ENCODE data around the gene DISC1.
"Not testable (repeated sequence)": the region's sequence is repeated elsewhere in the genome, so short reads cannot be mapped to it uniquely, and the experiment has no call there.

Gene DISC1

DNA sequence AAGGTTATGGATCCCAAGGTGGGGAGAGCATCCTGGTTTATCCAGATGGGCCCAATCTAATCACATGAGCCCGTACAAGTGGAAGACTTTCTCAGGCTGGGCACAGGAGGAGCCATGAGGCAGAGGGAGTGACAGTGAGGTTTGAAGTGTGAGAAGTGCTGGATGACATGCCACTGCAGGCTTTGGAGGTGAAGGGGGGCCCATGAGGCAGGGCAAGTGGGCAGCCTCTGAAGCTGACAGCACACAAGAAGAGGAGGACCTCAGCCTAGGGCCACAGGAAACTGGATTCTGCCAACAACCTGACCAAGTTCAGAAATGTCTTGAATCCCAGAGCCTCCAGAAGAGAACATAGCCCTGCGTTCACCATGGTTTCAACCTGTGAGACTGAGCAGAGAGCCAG, 311.6 kb downstream of the DISC1 start:
- no peak for DNase-seq

DNA sequence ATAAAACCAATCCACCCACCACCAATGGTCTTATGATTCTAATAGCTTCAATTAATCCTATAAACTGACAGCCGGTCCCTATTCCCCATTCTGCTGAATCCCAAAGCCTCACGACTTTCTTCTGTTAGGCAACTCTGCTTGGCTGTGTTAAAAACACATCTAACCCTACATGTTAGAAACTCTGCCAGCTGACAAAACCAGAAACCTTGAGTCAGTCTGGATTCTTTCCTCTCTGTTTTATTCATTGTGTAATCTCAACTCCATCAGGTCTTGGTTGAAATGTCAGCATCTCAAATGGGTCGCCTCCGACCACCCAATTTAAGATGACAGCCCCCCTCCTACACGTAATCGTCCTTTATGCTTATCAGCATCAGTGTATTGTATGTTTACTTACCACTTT, 312.1 kb downstream of the DISC1 start:
- DNase-seq, result no peak

DNA sequence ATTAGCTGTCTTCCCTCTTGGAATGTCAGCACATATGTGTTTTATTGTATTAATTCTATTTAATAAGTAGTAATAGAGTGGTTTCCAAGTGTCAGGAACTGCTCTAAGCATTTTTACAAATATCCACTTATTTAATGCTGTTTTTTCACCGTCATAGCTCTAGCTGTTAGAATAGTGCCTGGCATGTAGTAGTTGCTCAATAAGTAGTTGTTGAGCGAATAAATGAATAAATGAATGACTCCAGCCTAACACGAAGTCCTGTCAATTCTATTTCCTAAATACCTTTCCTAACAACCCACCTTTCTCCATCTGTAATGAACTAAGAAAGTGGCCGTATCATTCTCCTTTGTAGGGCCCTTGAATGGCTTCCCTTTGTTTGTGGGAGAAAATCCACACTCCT, 312.5 kb downstream of the DISC1 start:
- DNase-seq, result no peak

DNA sequence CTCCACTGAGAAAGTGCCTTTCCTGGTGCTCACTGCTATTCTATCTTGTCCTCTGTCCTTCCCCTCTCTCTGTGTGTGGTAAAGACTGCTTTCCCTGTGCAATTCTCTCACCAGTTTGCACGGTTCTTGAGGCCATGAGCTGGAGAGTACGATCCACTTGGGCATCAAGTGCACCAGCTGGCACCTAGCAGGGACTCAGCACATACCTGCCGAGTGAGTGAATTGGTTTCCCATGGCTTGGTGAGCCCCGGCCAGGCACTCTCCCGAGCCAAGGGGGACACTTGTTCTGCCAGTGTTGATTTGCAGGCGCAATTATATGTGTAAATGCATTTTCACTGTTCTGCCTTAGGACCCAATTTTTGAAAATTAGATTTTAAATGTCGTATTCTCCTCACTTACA, 313.5 kb downstream of the DISC1 start:
- DNase-seq, result no peak

DNA sequence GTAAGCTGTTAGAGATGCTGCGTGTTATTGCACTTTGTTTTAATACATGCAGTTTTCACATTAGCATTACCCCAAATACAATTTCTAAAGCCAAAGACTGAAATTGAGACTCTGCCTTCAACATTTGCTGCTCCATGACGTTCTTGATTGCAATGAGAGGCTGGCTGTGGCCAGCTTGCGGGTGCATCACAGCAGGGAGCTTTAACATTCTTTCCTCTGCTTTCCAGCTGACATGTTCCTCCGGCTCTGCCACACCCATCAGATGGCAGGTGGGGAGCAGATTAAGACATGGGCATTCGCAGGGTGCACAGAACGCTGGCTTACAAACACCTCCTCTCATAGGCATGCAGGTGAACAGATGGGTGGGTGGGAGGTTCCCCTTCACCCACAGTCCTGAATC, 314.1 kb downstream of the DISC1 start:
- DNase-seq, result no peak

GRCh38 chr1:231943084-231943483, 316.5 kb downstream of the DISC1 start:
- DNase-seq, result no peak

DNA sequence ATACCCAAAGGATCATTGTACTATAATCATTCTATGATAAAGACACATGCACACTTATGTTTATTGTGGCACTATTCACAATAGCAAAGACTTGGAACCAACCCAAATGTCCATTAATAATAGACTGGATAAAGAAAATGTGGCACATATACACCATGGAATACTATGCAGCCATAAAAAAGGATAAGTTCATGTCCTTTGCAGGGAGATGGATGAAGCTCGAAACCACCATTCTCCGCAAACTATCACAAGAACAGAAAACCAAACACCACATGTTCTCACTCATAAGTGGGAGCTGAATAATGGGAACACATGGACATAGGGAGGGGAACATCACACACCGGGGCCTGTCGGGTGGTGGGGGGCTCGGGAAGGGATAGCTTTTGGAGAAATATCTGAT, 321.5 kb downstream of the DISC1 start:
- not testable (repeated sequence) for DNase-seq

DNA sequence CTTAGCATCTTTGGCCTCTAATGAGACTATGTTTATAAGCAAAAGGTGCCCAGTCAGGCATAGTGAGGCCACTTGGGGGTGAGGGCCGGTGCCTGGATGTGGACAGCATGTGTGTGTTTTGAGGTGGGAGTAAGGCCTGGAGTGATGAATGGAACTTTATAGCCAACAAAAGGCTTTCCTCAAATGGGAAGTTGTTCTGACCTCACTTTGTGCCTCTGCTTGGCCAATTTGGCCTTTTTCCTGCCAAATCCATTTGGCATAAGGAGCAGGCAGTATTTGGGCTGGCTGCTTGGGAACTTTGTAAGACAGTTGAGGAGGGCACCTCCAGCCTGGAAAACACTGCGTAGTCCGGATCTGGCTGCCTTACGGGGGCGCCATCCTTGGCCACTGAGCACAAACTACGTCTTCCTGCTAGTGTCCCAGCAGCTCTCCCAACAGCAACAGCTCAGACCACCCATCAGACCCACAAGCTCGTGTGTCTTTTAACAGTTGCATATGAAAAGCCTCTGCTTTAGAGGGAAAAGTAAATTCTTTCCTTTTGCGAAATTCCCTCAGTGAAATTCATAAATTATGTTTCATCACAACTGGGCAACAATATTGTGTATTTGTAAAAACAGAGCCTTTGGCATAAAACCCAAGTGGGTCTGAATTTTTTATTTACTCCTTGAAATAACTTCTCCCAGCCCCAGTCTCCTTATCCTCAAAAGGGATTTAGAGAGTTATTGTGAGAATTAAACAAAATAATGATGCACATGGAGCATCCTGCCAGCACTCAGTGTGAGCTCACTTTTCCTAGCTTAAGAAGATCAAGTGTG, 322.9 kb downstream of the DISC1 start:
- no peak for DNase-seq

- DNase-seq, result no peak
Measured at GRCh38 chr1:231950331-231951128, 323.9 kb downstream of the DISC1 start.

DNA sequence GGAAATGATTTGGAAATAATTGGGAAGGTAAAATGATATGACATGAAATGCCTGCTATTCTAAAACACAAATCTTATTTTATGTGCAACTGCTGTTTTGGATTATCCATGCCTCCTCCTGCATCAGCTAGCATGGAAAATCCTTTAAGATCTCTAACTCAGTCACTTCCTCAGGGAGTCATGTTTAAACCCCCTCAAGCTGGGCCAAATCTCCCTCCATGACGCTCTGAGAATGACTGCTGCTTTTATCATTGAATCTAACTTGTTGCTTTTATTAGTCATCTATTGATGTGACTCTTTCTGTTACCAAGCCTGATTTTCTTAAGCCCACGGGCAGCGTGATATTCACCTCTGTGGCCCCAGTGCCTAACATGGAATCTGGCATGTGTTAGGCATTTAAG, 324.8 kb downstream of the DISC1 start:
- no peak for DNase-seq

DNA sequence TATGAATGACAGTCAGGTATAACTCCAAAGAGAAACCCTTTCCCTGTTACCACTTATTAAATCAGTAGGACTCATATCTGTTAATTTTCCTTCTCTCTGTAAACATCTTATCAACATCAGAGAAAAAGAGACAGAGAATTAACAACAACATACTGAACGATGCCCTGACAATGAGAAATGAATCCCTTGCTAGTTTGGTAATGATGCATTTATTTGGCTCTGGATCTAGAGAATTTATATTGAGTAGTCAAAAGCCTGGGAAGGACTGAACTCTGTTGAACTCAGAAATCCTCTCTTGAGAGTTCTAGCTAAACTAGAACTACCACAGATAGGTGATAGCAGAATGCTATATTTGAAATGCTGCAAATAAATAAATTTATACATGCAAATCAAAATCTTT, 325.6 kb downstream of the DISC1 start:
- no peak for DNase-seq

- no peak for DNase-seq
Measured at GRCh38 chr1:231953660-231954059, 327.1 kb downstream of the DISC1 start.

- DNase-seq, result no peak
Measured at GRCh38 chr1:231954751-231955150, 328.2 kb downstream of the DISC1 start.

DNA sequence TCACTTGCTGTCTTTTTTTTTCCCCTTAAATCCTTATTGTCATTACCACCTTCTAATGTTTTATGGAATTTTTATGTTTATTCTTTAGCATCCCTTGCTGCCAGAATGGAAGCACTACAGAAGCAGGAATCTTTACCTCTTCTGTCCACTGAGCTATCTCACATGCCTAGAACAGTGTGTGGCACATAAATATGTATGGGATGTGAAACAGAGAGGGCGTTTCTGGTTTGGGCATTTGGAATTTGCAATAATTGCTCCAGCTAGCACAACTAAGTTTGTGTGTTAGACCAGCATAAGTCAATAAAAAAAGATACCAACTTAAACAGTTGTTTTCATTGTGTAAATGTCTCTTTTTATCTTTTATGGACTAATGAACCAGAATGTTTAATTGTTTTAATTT, 330.8 kb downstream of the DISC1 start:
- no peak for DNase-seq

- no peak for DNase-seq
Measured at GRCh38 chr1:231958448-231958847, 331.9 kb downstream of the DISC1 start.

- DNase-seq, result no peak
Measured at GRCh38 chr1:231959225-231959884, 332.8 kb downstream of the DISC1 start.

DNA sequence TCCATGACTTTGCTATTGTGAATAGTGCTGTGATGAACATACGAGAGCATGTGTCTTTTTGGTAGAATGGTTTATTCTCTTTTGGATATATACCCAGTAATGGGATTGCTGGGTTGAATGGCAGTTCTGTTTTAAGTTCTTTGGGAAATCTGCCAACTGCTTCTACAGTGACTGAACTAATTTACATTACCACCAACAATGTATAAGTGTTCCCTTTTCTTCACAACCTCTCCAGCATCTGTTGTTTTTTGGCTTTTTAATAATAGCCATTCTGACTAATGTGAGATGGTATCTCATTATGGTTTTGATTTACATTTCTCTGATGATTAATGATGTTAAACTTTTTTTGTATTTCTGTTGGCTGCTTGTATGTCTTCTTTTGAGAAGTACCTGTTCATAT, 335.2 kb downstream of the DISC1 start:
- DNase-seq, result not testable (repeated sequence)

DNA sequence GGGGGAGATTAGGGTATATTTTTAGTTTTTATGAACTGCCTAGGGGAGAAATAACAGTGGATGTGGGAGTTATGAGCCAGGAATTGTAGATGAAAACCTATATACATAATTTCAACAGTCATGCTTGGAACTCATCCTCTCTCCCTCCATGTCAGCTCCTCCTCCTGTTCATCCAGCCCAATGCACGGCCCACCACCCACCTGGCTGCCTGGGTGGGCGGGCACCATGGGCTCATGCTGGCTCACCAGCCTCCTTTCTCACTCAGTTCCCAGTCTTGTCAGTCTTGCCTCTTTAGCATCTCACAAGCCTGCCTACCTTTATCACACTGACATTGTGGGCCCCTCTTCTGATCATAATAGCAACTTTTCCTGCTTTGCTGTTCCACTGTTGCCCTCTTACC, 336.0 kb downstream of the DISC1 start:
- no peak for DNase-seq

- no peak for DNase-seq
Measured at GRCh38 chr1:231964241-231964640, 337.7 kb downstream of the DISC1 start.

- no peak for DNase-seq
Measured at GRCh38 chr1:231964961-231965360, 338.4 kb downstream of the DISC1 start.

- no peak for DNase-seq
Measured at GRCh38 chr1:231965615-231966014, 339.0 kb downstream of the DISC1 start.

- no peak for DNase-seq
Measured at GRCh38 chr1:231966983-231967382, 340.4 kb downstream of the DISC1 start.

DNA sequence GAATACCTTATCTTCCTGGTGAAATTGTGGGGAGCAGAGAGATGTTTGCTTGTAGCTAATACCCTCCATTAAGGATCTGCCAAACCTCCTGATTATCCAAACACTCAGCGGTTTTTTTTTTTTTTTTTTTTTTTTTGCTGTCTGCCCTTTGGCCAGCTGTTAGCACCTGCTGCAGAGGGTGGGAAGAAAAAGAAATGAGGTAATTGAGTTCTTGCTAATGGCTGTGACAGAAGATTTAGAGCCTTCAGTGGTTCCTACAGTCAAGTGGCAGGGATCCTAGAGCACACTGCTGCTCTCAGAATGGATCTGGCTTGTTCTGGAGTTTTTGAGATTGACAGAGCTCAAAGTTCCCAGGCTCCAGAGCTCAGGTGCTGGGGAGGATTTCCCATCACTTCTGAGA, 342.5 kb downstream of the DISC1 start:
- no peak for DNase-seq

GRCh38 chr1:231969761-231970160, 343.2 kb downstream of the DISC1 start:
- DNase-seq, result not testable (repeated sequence)

All from CD4-positive, alpha-beta T cell treated with Interferon alpha-2 for 1 hour (primary cell).